WTC11 (cell line): ENCODE measurements around the gene ME2. TPM values are rescaled to one million over a fixed set of nuclear protein-coding genes. Genes with fewer than 3 reads are reported as not detected.

ENCODE experiments used
- ATAC-seq: fragments of 200-7000 bp; cut with Tn5 transposase; 2 replicates; pipeline ENCODE4 v1.10.0; 2021; ENCODE audit warnings: mild to moderate bottlenecking, moderate library complexity
- CTCF ChIA-PET: fragments of 300-600 bp; sonication (Branson Sonifier 250); formaldehyde crosslinking; loops from one replicate; lab custom pipeline; 2021; ENCODE audit warnings: antibody characterized with exemption; lab: Charles Lee
- POLR2A ChIA-PET: fragments of 350-600 bp; sonication (Branson Sonifier 250); formaldehyde crosslinking; loops from one replicate; lab custom pipeline; 2021; ENCODE audit warnings: antibody characterized with exemption; lab: Charles Lee
- DNase-seq: peaks from one replicate; pipeline ENCODE4 v3.0.0; 2021; ENCODE audit warnings: low spot score
- H3K27ac Mint-ChIP-seq: 2 replicates; pipeline ENCODE4 v1.8.0; 2021; ENCODE audit warnings: mixed read lengths
- H3K27me3 Mint-ChIP-seq: 2 replicates; pipeline ENCODE4 v1.8.0; 2021; ENCODE audit warnings: low read depth, mild to moderate bottlenecking, moderate library complexity, mixed read lengths
- H3K36me3 Mint-ChIP-seq: 2 replicates; pipeline ENCODE4 v1.8.0; 2021; ENCODE audit warnings: mixed read lengths
- H3K4me1 Mint-ChIP-seq: 2 replicates; pipeline ENCODE4 v1.8.0; 2022; ENCODE audit warnings: mixed read lengths
- H3K4me3 Mint-ChIP-seq: 2 replicates; pipeline ENCODE4 v1.8.0; 2021; ENCODE audit warnings: mild to moderate bottlenecking, moderate library complexity, mixed read lengths
- H3K9me3 Mint-ChIP-seq: 2 replicates; pipeline ENCODE4 v1.8.0; 2021; ENCODE audit warnings: mixed read lengths
- CDX4 ChIP-seq: fragments of 250-450 bp; sonication (Bioruptor Pico); IDR thresholded peaks from 2 replicates; pipeline ENCODE4 v1.9.0; 2021; ENCODE audit warnings: moderate library complexity, mild to moderate bottlenecking, inconsistent platforms, borderline replicate concordance
- E2F1 ChIP-seq: sonication (generic); formaldehyde crosslinking; IDR thresholded peaks from 2 replicates; pipeline ENCODE4 v1.8.0; 2022; ENCODE audit warnings: mild to moderate bottlenecking, missing genetic modification reagents
- E2F4 ChIP-seq: sonication (generic); formaldehyde crosslinking; IDR thresholded peaks from 2 replicates; pipeline ENCODE4 v1.8.1; 2022; ENCODE audit warnings: low read depth, mild to moderate bottlenecking, moderate library complexity, missing genetic modification reagents, borderline replicate concordance
- E2F5 ChIP-seq: sonication (generic); formaldehyde crosslinking; IDR thresholded peaks from 2 replicates; pipeline ENCODE4 v1.8.1; 2022; ENCODE audit warnings: mild to moderate bottlenecking, moderate library complexity, missing genetic modification reagents
- GRHL2 ChIP-seq: fragments of 250-450 bp; sonication (Bioruptor Pico); IDR thresholded peaks from 2 replicates; pipeline ENCODE4 v1.8.0; 2022; ENCODE audit warnings: mild to moderate bottlenecking, moderate library complexity; ENCODE audit not compliant: insufficient replicate concordance, severe bottlenecking
- NFYB ChIP-seq: sonication (generic); formaldehyde crosslinking; conservative IDR thresholded peaks from 2 replicates; pipeline ENCODE4 v1.8.0; 2022; ENCODE audit warnings: low read depth, missing genetic modification reagents
- NR3C1 ChIP-seq: sonication (generic); formaldehyde crosslinking; conservative IDR thresholded peaks from 2 replicates; pipeline ENCODE4 v1.8.1; 2023; ENCODE audit warnings: low read depth, mild to moderate bottlenecking, missing genetic modification reagents
- SOX15 ChIP-seq: fragments of 250-450 bp; sonication (Bioruptor Pico); IDR thresholded peaks from 2 replicates; pipeline ENCODE4 v1.9.0; 2021; ENCODE audit warnings: mild to moderate bottlenecking
- STAT6 ChIP-seq: sonication (generic); formaldehyde crosslinking; conservative IDR thresholded peaks from 2 replicates; pipeline ENCODE4 v1.8.1; 2023; ENCODE audit warnings: mild to moderate bottlenecking, low read depth, missing genetic modification reagents, moderate library complexity
- TCF7 ChIP-seq: sonication (generic); formaldehyde crosslinking; IDR thresholded peaks from 2 replicates; pipeline ENCODE4 v1.8.0; 2022; ENCODE audit warnings: mild to moderate bottlenecking, low read depth, missing genetic modification reagents, moderate library complexity
- TEAD1 ChIP-seq: sonication (generic); formaldehyde crosslinking; IDR thresholded peaks from 2 replicates; pipeline ENCODE4 v1.8.0; 2022; ENCODE audit warnings: mild to moderate bottlenecking, missing genetic modification reagents
- ZBTB43 ChIP-seq: sonication (generic); formaldehyde crosslinking; IDR thresholded peaks from 2 replicates; pipeline ENCODE4 v1.8.1; 2023; ENCODE audit warnings: mild to moderate bottlenecking, missing genetic modification reagents
- ZNF121 ChIP-seq: sonication (generic); formaldehyde crosslinking; IDR thresholded peaks from 2 replicates; pipeline ENCODE4 v1.8.0; 2023; ENCODE audit warnings: missing genetic modification reagents
- ZNF138 ChIP-seq: sonication (generic); formaldehyde crosslinking; conservative IDR thresholded peaks from 2 replicates; pipeline ENCODE4 v1.8.1; 2022; ENCODE audit warnings: mild to moderate bottlenecking, moderate library complexity, missing genetic modification reagents
- ZNF219 ChIP-seq: sonication (generic); formaldehyde crosslinking; IDR thresholded peaks from 2 replicates; pipeline ENCODE4 v1.8.0; 2023; ENCODE audit warnings: missing genetic modification reagents, mild to moderate bottlenecking, borderline replicate concordance
- ZNF232 ChIP-seq: sonication (generic); formaldehyde crosslinking; IDR thresholded peaks from 2 replicates; pipeline ENCODE4 v1.8.0; 2022; ENCODE audit warnings: mild to moderate bottlenecking, missing genetic modification reagents
- ZNF263 ChIP-seq: sonication (generic); formaldehyde crosslinking; IDR thresholded peaks from 2 replicates; pipeline ENCODE4 v1.8.1; 2022; ENCODE audit warnings: low read depth, mild to moderate bottlenecking, moderate library complexity, missing genetic modification reagents
- ZNF317 ChIP-seq: sonication (generic); formaldehyde crosslinking; IDR thresholded peaks from 2 replicates; pipeline ENCODE4 v1.8.1; 2023; ENCODE audit warnings: low read depth, mild to moderate bottlenecking, moderate library complexity, missing genetic modification reagents, borderline replicate concordance
- ZNF396 ChIP-seq: fragments of 250-450 bp; sonication (Bioruptor Pico); IDR thresholded peaks from 2 replicates; pipeline ENCODE4 v1.8.0; 2021; ENCODE audit warnings: mild to moderate bottlenecking, moderate library complexity, borderline replicate concordance
- total RNA-seq: library from RNA; stranded (reverse); gene quantifications from 3 replicates; pipeline ENCODE4 v1.2.3, GENCODE V29; 2021

ME2 gene
- total RNA-seq, 1 experiment from 2014 or later, result 57.0 TPM

GRCh38 chr18:50973367-50974126 lies 94.6 kb downstream of the ME2 start:
- H3K4me1 Mint-ChIP-seq, result peaks cover 19% of the 10 kb centered on the region
- peaks cover 5% of the 10 kb centered on the region; the same call in 1 of the 2 replicates for H3K27me3 Mint-ChIP-seq
- ChIA-PET POLR2A (no interaction called here), CTCF (no interaction called here)
- H3K36me3 Mint-ChIP-seq, result peaks cover 31% of the 10 kb centered on the region
- DNase-seq (no peak), ATAC-seq (no peak)
- peaks cover 30% of the 10 kb centered on the region for H3K9me3 Mint-ChIP-seq
- no peak overlapping the region for H3K27ac Mint-ChIP-seq
- H3K4me3 Mint-ChIP-seq, result no peak overlapping the region
- TF ChIP-seq E2F1, result no peak
- TF ChIP-seq TEAD1 (CRISPR knock-in tag), result no peak
- no peak for TF ChIP-seq ZNF396
- TF ChIP-seq NFYB (CRISPR knock-in tag), result no peak
- TF ChIP-seq STAT6, result no peak

- H3K9me3 Mint-ChIP-seq, result peaks cover 34% of the 10 kb centered on the region
- no peaks in the 10 kb centered on the region for H3K4me1 Mint-ChIP-seq
- TF ChIP-seq NR3C1 (no peak), ZNF317 (CRISPR knock-in tag) (peak; percentile 77)
- peaks cover 5% of the 10 kb centered on the region; the same call in 1 of the 2 replicates for H3K27me3 Mint-ChIP-seq
- no peak overlapping the region for H3K4me3 Mint-ChIP-seq
- ChIA-PET CTCF (no interaction called here), POLR2A (no interaction called here)
- no peak overlapping the region for H3K27ac Mint-ChIP-seq
- DNase-seq (no peak), ATAC-seq (no peak)
- H3K36me3 Mint-ChIP-seq, result peaks cover 40% of the 10 kb centered on the region
These were observed 98.3 kb downstream of the ME2 start for GRCh38 chr18:50977037-50977760.

- H3K9me3 Mint-ChIP-seq, result peaks cover 25% of the 10 kb centered on the region
- ATAC-seq, result no peak
- no peak overlapping the region; the same call in 1 of the 2 replicates for H3K27ac Mint-ChIP-seq
- peaks cover 31% of the 10 kb centered on the region for H3K36me3 Mint-ChIP-seq
- H3K4me3 Mint-ChIP-seq, result no peak overlapping the region
- ChIA-PET CTCF (no interaction called here), POLR2A (no interaction called here)
- peaks cover 4% of the 10 kb centered on the region for H3K4me1 Mint-ChIP-seq
- no peak for TF ChIP-seq ZNF219 (CRISPR knock-in tag)
- TF ChIP-seq SOX15 (CRISPR knock-in tag), result no peak
- no peak for TF ChIP-seq CDX4
- no peak for TF ChIP-seq E2F4 (CRISPR knock-in tag)
- no peak for TF ChIP-seq ZBTB43 (CRISPR knock-in tag)
- TF ChIP-seq ZNF121 (CRISPR knock-in tag), result no peak
- no peak for TF ChIP-seq ZNF263 (CRISPR knock-in tag)
- no peak for TF ChIP-seq TCF7 (CRISPR knock-in tag)
- TF ChIP-seq ZNF232 (CRISPR knock-in tag), result no peak
- TF ChIP-seq ZNF138 (CRISPR knock-in tag), result no peak
- no peak for TF ChIP-seq GRHL2 (CRISPR knock-in tag)
- no peak for TF ChIP-seq E2F5
- 0 out of 2 replicates have a peak, but pooled peaks cover 3% of the 10 kb centered on the region for H3K27me3 Mint-ChIP-seq
- no peak for DNase-seq
These were observed 102.5 kb downstream of the ME2 start for GRCh38 chr18:50981381-50981780.
